Suppressor macrophage treated with lipopolysaccharide for 1 hour (primary cell): ENCODE data around the gene ZNF22.
"Not testable (repeated sequence)": the region's sequence is repeated elsewhere in the genome, so short reads cannot be mapped to it uniquely, and the experiment has no call there.

ENCODE experiments used
- DNase-seq, 3 donors: peaks; one replicate each; pipeline ENCODE4 v3.0.0-alpha.2; 2020 to 2022

ZNF22 gene

DNA sequence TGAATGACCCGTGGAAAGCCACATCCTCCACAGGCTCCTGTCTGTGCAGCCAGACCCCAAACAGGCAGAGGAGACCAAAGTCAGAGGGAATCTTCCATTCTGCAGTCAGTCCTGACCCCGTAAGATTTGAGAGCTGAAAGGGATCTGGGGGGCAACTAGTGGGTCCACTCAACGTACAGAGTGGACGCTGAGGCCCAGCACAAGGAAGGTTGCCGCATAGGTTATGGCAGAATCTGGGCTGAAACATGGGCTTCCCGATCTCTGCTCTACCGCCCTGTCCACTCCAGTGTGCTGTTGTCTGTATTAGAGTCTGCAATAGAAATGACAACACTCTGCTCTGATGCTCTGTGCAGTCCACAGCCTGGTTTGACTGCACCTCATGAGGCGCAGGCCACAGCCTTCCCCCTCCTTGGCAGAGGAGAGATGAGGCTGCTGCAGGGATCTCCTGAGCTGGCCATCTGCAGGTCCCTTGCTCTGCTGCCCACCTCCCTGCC, 7.9 kb upstream of the ZNF22 start:
- no peak for DNase-seq

DNA sequence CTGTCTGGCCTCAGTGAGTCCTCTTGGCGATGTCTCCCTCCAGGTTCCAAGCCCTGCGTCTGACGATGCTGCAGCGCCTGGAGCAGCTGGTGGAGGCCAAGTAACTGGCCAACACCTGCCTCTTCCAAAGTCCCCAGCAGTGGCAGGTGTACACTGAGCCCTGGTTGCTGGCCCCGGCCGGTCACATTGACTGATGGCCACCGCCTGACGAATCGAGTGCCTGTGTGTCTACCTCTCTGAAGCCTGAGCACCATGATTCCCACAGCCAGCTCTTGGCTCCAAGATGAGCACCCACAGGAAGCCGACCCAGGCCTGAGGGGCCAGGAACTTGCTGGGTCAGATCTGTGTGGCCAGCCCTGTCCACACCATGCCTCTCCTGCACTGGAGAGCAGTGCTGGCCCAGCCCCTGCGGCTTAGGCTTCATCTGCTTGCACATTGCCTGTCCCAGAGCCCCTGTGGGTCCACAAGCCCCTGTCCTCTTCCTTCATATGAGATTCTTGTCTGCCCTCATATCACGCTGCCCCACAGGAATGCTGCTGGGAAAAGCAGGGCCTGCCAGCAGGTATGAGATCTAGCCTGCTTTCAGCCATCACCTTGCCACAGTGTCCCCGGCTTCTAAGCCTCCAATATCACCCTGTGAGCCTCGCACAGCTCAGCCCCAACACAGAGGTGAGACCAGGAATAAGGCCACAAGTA, 7.3 kb upstream of the ZNF22 start:
- no peak for DNase-seq

DNA sequence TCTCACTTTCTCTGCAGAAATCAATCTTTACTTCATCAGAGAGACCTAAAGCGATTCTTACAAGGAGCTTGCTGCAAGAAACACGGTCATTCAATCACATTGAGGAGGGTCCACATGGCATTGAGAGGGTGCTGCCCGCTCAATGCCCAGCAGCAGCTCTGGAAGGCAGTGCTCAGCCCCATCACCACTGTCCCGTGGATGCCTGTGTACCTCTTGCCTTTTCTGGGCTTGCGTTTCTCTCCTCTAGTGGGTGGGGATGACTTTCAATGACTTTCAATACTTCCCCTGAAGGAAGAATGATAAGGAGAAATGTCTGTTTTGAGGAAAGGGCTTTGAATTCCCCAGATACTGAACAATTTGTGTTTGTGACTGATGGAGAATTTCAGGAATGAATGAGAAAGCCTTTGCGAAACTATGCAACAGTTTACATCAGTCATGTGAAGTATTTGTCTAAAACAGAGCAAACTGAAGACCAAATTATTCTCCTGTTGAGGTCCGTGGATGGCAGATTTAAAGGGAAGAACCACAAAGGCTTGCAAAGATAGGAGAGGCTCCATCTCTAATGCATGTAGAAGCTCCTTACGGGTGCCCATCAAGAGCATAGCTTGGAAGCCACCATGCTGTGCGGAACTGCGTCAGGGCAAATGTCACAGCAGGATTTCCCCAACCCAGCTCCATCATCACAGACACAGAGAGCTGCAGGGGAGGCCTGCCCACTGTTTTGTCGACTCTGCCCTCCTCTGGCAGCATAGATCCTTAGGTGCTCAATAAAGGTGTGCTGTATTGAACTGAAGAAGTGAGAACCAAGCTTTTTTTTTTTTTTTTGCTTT, 6.6 kb upstream of the ZNF22 start:
- no peak for DNase-seq

DNA sequence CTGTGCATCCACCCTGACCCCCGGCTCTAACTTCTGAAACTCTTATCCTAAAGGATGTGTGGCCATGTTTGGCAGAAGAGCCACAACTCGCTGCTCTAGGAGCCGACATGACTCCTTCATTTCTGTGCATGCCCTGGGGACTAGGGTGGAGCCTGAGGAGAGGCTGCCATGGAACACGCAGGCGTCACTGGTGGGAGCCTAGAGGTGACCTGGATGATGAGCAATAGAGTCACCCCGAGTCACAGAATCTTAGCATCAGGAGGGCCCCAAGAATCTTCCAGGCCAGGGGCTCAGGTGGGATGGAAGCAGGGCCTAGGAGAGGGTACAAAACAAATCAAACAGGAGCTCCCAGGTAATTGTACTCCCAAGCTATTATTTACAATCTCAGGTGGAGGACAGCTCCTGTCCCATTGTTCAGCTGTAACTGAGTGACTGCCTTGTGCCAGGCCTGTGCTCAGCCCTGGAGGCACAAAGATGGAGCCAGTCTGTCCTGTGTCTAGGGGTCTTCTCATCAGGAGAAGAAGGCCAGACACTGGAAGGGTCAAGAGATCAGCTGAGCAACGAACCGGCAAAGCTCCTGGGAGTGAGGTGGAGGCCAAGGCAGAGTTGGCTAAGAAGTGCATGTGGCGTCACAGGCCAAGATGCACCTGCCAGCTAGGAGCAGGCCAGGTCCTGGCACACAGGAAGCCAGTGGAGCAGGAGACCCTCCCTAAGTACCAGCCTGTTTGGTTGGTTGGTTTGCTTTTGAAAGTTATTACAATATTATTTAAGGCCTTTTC, 5.8 kb upstream of the ZNF22 start:
- DNase-seq, result no peak

DNA sequence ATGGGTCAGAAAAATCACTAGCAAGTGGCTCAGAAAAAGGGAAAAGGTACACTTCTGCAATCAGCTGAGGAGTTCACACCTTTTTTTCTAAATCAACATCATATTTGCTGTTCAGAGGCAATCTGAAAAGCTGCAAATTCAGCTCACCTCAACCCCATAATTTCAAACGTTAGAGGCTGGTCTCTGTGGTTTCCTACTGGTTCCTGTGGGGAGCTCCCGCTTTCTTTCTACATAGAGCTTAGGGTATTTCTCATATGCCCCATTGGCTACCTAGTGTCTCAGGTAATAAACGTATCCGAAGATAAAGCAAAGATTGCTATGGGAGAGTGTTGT, 5.2 kb upstream of the ZNF22 start:
- no peak for DNase-seq

DNA sequence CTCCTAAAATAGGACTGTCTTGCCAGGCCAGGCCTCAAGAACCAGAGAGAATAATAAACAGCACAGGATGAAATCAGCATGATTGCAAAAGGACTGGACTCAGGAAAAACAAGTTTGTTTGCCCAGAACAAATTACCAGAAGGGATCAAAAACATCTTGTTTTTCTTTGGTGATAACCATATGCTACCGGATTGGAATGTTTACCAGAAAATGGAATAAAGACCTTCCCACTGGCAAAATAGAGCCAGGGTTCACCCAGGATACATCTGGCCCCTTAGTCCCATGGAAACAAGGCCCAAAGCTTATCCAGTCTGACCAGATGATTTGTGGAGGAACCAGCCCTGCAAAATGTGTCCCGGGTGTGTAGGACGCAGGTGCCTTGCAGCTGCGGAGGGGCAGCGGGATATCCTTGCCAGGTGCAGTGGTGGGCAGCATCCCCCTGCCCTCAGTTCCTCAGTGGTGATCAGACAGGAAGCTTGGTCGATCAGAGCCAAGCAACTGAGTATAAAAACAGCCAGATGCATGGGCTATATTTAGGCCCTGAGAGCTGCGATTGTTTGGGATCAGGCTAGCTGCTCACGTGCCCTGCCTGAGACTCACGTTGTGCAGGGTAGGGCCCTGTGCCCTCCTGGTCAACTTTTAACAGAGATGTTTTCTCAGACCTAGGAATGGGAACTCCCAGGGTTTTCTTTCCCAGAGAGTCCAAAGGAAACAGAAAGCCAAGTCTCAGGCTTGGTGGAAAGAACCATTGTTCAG, 4.6 kb upstream of the ZNF22 start:
- no peak for DNase-seq

DNA sequence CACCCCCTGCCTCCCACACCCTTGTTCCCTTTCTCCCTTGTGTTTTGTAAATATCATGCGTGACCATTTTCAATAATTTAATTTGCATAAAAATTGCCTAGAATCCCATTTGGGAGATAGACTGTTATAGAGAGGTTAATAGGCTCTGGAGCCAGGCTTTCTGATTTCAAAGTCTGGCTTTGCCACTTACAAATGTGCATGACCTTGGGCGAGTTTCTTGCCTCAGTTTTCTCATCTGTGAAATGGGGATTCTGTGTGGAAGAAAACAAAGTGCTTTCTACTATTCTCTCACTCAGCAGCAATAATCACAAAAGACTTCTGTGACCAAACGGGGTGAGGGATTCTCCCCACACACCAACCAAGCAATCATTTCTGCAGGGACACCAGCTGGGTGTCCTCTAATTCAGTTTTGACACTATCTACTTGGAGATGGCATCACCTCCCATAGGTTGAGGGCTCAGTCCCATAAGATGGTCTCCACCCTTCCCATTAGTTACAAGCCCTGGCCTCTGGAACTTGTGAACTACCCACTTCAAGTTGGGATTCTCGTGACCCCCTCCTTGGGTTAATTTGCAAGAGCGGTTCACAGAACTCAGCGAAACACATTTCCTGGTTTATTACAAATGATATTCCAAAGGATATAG, 3.5 kb upstream of the ZNF22 start:
- DNase-seq, result no peak

DNA sequence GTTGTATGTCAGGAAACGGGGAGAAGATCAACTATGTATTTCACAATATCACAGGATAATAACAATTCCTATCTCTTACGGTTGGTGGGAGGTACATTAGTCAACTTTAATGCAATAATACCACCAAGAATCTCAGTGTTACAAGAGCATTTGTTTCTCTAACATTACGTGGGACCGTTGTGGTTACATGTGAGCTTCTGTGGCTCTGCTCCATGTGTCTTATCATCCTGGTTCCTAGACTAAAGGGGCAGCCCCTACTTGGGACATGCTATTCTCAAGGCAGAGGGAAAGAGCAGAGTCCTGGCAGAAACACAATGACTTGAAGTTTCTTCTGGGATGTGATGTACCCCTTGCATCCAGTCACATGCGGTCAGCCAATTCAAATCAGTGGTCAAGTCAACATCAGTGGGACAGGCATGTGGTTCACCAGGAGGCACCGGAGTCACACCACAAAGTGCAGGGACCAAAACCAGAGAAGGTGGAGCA, 2.5 kb upstream of the ZNF22 start:
- no peak for DNase-seq

DNA sequence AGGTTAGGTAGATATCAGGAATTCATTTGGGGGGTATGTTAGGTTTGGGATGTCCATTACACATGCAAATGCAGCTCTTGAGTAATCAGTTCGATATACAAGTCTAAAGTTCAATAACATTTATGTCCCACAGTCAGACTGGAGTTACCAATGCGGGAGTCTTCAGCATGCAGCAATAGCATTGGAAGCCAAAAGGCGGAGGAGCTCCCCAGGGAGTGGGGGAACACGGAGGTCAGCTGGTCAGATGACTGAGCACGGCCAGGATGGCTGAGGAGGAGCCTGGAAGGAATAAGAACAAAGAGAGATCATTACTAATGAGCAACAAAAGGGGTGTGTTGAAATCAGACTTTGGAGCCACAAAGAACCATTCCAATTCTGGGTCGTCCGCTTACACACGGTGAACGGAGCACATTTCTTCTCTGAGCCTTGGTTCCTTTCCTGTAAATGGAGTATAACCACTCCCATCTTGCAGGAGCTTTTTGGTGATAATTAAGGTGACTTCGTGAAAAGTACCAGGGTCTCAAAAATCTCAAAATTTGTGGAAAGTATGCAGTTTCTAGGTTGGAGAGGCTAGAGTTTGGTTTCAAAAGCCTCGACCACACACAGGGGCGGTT, 478 bp upstream of the ZNF22 start:
- DNase-seq, result peak; percentile 41 to 67 (median 60)

DNA sequence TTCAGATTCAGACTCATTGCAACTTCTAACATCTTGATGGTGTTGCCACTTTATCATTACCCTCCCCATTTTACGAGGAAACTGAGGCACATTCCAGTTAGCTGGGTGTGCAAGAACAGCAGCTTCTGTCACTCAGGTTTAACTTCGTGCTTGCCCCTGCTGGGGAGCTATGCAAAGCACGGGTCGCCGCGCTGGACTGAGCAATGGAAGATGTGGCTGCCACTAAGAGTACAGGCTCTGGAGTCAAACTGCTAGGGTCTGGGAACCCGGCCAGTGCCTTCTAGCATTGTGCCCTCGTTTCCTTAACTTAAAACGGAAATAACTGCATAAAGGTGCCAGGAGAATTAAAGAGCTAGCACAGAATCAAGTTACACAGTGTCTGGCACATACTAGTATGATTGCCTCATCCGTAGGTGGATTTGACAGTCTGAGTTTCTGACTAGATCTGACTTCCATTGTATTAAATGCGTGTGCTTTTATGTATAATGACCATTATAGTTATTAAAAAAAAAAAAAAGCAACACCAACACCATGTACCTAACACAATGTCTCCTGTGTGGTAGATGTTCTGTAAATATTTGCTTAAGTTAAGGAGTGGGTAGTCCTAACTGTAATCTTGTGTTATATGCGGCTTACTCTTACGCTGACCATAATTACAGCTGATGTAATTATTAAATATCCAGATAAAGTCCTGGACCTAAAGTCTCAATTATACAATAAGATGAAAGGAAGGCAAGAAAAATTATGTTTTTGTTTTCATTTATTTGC, 842 bp downstream of the ZNF22 start:
- DNase-seq, result peak; percentile 53 to 66 (median 56)

DNA sequence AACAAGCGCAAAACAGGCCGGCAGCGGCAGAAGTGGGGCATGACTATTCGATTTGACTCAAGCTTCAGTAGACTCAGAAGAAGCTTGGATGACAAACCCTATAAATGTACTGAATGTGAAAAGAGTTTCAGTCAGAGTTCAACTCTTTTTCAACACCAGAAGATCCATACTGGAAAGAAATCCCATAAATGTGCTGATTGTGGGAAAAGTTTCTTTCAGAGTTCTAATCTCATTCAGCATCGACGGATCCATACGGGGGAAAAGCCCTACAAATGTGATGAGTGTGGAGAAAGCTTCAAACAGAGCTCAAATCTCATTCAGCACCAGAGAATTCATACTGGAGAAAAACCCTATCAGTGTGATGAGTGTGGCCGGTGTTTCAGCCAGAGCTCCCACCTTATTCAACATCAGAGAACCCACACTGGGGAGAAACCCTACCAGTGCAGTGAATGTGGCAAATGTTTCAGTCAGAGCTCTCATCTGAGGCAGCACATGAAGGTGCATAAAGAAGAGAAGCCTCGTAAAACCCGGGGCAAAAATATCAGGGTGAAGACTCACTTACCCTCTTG, 2.8 kb downstream of the ZNF22 start:
- no peak for DNase-seq

DNA sequence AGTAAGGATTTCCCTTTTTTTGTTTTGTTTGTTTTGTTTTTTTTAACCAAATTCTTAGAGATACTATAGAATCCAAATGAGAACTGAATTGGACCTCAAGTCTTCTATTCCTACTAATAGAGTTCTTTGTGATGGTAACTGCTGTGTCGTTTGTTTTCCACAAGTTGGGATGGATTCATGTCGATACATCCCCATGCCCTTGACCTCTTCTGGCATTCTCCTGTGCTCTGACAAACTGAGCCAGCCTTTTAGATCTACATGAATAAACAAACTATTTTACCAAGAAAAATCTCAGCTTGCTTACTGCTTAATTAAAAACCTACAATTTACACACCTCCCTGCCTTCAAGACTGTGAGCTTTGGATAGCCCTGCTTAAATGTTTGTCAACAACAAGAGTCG, 3.9 kb downstream of the ZNF22 start:
- no peak for DNase-seq

DNA sequence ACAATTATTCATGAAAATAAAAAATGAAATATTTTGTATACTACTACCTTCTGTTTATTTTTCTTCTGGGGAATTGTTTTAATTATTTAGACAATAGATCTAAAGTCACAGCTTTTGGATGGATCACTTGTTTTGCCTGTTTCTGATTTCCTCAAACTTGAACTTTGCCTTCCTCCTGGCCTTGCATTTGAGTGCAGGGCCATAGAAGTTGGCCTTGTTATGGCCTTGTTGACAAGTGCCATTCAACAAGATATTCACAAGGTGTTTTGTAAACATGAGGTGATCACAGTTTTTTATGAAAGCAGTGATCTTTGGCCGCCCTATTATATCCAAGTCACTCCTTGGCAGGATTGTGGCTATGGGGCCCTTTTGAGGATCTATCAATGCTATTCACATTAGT, 4.6 kb downstream of the ZNF22 start:
- DNase-seq, result no peak

DNA sequence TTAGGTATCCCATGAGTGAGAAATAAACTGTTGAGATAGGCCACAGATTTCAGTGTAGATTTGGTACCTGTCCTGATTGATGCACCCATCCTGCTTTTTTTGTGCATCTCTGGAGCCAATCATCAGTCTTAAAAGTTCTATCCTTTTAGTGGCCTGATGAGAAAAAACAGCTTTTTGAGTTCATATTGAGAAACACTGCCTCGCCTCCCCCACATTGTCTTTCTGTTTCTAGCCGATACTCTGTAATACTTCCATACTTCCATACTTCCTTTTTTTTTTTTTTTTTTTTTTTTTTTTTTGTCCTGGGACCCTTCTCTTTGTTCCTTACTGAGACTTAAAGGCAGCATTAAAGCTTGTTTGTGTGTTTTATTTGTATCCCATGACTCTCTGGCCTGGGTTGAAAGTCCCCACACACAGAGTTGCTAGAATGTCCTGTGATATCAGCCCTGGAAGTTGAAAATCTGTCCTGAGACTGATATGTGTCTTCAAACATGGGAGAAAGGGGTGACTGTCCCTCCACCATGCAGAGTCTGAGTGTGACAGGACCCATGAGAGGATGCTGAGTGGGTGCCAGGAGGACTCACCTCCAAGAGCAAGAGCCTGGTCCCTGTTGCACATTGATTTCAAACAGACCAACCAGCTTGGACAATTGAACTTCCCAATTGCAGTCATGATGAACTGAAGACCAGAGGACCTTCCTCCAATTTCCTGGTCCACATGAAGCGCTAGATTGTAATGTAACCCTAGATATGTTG, 5.7 kb downstream of the ZNF22 start:
- DNase-seq, result peak; percentile 54 to 63 (median 60)

DNA sequence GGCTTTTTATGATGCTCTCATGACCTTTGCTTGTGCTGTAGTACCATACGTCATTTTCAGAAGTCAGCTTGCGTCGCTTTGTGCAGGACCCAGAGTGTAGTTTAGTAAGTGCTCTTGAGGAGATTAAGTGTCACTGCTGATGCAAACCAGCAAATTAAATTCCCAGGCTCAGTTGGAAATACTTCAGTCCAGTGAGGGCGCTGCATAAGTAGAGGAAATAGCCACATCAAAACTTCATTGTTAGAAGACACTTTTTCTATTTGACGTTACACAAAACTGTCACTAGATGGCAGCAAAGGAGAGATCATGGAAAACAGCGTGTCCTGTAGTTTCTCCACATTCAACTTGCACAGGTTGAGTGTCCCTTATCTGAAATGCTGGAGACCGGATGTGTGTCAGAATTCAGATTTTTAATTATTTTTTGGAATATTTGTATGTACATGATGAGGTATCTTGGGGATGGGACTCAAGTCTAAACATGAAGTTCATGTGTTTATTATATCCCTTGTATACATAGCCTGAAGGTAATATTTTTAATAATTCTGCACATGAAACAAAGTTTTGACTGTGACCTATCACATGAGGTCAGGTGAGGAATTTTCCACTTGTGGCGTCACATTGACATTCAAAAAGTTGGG, 7.9 kb downstream of the ZNF22 start:
- DNase-seq, result peak; percentile 71 to 91 (median 89)

DNA sequence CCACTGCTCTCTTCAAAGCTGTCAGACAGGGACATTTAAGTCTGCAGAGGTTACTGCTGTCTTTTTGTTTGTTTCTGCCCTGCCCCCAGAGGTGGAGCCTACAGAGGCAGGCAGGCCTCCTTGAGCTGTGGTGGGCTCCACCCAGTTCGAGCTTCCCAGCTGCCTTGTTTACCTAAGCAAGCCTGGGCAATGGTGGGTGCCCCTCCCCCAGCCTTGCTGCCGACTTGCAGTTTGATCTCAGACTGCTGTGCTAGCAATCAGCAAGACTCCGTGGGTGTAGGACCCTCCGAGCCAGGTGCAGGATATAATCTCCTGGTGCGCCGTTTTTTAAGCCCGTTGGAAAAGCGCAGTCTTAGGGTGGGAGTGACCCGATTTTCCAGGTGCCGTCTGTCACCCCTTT, 13.8 kb downstream of the ZNF22 start:
- not testable (repeated sequence) for DNase-seq

DNA sequence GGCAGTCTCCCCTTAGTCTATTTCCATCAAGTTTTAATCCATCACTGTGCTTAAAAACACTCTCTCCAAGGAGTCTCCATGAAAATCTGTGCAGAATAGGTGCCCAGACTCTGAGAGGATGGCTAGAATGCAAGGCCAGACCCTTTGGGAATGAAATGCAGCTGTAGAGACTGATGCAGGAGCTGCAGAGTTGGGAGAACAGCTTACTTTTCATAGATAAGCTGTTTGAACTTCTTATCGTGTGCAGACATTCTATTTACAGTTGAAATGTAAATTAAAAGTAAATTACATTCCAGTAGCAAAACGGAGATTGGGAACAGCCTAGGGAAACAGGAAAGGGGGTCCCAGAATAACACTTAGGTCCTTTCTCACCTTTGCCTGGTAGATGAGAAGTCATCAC, 14.9 kb downstream of the ZNF22 start:
- no peak for DNase-seq

DNA sequence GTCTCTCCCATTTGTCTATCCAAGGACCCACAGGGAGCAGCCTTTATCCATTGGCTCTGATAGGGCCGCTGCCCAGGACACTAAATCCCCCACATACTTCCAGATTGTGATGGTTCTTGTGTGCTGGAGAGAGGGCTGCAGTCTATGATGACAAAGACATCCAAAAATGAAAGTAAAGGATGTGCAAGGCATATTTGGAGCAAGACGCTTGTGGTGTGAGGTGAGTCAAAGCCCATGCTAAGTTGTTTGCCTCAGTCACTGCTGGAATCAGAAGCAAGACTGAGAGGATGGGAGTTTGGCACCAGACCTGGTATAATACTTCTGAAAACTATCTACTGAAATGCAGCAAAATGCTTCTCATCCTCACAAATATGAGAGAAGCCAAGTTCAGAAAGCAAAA, 22.7 kb downstream of the ZNF22 start:
- DNase-seq, result no peak

DNA sequence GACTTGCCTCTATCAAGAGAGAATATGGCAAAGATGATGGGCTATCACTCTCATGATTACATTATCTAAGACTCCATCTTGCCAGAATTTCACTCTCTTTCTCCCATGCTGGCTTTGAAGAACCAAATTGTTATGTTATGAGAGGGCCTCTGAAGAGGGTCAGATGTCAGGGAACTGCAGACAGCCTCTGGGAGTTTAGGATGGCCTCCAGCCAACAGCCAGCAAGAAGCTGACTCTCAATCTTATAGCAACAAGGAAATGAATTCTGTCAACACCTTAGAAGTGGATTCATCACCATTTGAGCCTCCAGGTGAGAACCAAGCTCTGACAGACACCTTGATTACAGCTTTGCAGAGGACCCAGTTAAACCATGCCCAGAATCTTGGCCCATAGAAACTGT, 33.6 kb downstream of the ZNF22 start:
- DNase-seq, result no peak
